Activated naive CD4-positive, alpha-beta T cell treated with anti-CD3 and anti-CD28 coated beads for 36 hours (primary cell): ENCODE measurements around the gene MYOM3. TPM values are rescaled to one million over a fixed set of nuclear protein-coding genes. Genes with fewer than 3 reads are reported as not detected.
"Not testable (repeated sequence)": the region's sequence is repeated elsewhere in the genome, so short reads cannot be mapped to it uniquely, and the experiment has no call there.

Experiments used
- CTCF ChIA-PET: fragments of 350-600 bp; sonication (Branson Sonifier 250); formaldehyde crosslinking; loops from one replicate; lab custom pipeline; 2021; ENCODE audit warnings: antibody characterized with exemption; lab: Charles Lee
- DNase-seq: peaks from one replicate; pipeline ENCODE4 v3.0.0-alpha.2; 2020
- H3K27ac Mint-ChIP-seq: one replicate; pipeline ENCODE4 v1.8.0; 2021; ENCODE audit warnings: mild to moderate bottlenecking, mixed read lengths
- H3K27me3 Mint-ChIP-seq: one replicate; pipeline ENCODE4 v1.8.0; 2021; ENCODE audit warnings: low read depth, mixed read lengths
- H3K36me3 Mint-ChIP-seq: one replicate; pipeline ENCODE4 v1.8.0; 2021; ENCODE audit warnings: low read depth, mixed read lengths
- H3K4me1 Mint-ChIP-seq: one replicate; pipeline ENCODE4 v1.8.0; 2021; ENCODE audit warnings: low read depth, mixed read lengths
- H3K4me3 Mint-ChIP-seq: one replicate; pipeline ENCODE4 v1.8.0; 2021; ENCODE audit warnings: mild to moderate bottlenecking, moderate library complexity, mixed read lengths
- H3K9me3 Mint-ChIP-seq: one replicate; pipeline ENCODE4 v1.8.0; 2021; ENCODE audit warnings: mixed read lengths
- intact Hi-C: fragments of 100-400 bp; cut with micrococcal nuclease; formaldehyde crosslinking; loops from one replicate; pipeline ENCODE4 v1.15.1; 2023
- total RNA-seq, 2 experiments: library from RNA; stranded (reverse); gene quantifications; one replicate each; pipeline ENCODE4 v1.2.3, GENCODE V29; 2021

Gene MYOM3
- total RNA-seq, 2 experiments from 2014 or later: not detected

DNA sequence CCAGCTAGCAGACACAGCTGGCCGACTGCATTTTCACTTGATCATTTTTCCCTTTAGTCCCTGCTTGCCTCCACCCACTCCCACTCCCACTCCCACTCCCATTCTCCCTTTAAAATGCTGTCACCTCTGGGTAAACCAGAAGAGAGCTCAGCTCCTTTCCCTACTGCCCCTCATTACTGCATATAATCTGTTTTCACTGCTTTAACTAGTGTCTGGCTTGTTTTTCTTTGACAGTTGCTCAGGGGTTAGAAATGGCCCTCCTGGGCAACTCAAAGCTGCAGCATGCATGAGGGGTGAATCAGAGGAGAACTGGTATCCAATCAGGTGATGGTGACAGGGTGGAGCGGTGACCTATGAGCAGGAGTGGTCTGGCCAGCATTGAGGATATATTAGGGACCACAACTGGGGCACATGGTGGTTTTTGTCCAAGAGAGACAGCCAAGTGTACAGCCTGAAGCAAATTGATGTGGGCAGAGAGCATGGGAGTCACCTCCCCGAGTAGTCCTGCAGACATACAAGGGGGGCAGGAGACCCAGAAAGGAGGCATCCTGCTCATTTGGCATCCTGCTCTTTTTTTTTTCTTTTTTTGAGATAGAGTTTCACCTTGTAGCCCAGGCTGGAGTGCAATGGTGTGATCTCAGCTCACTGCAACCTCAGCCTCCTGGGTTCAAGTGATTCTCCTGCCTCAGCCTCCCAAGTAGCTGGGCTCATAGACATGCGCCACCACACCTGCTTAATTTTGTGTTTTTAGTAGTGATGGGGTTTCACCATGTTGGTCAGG lies 89.2 kb downstream of the MYOM3 start:
- no peak overlapping the region for H3K4me3 Mint-ChIP-seq
- no peak overlapping the region for H3K27ac Mint-ChIP-seq
- CTCF ChIA-PET: interaction anchor here (0.6 to 0.7 kb wide), 3 partner anchors 28 to 732 kb away, joined by 3 read pairs; no protein-coding TSS in a partner anchor
- H3K9me3 Mint-ChIP-seq: no peaks in the 10 kb centered on the region
- H3K27me3 Mint-ChIP-seq: no peaks in the 10 kb centered on the region
- no peaks in the 10 kb centered on the region for H3K4me1 Mint-ChIP-seq
- no peaks in the 10 kb centered on the region for H3K36me3 Mint-ChIP-seq
- intact Hi-C loops: no loop called here
- no peak for DNase-seq

DNA sequence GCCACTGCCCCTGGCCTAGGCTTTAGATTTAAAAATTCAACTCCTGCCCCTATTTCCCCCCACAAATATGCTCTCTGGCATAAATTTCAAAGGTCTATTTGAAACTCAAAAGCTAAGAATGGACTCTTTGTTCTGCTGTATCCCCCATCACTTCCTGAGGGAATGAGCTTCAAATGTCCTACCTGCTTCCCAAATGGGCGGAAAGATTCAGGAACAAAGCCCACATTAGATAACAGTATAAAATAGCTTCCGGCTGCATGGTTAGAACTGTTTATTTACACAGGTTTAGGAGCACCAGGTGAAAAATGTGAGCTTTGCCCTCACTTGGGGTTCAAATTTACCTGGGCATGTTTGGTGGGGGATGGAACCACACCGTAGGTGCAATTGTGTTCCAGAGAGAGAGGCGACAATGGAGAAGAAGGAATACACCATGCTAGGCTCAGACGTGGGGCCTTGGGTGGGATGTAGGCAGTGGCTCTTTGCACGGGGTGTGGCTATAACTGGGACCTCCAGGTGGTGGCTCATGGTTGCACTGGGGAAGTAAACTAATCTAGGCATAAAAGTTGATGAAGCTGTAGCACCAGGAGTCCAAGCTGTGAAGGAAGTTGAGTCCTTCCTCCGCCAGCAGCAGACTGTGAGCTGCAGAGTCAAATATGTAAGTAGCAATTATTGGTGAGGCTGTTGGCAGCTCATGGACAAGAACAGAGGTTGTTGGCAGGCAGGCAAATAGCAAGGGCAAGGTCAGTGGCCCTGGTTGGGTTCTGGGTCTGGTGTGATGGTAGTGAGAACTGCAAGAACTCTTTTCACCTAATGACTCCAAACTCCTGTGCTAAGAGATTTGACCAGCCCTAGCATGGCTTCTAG lies 90.3 kb downstream of the MYOM3 start:
- H3K9me3 Mint-ChIP-seq: no peaks in the 10 kb centered on the region

DNA sequence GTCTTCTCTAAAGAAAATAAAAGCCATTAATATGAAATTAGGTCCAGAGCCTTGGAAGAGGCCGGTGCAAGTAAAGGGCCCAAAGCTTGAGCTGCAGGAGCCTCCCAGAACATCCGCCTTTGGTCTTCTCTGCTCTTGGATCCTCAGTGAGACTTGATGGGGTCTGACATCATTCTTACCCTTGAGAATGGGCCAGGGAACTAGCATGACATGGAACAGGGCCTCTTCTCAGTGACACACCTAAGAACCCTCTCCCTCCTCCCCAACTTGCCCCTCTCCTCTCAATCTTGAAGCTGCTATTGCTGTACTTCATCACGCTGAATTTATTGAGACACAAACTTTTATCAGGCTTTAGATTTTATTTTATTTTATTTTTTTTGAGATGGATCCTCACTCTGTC lies 91.5 kb downstream of the MYOM3 start:
- no peak overlapping the region for H3K27ac Mint-ChIP-seq
- no peak overlapping the region for H3K4me3 Mint-ChIP-seq
- H3K4me1 Mint-ChIP-seq: no peaks in the 10 kb centered on the region
- H3K36me3 Mint-ChIP-seq: no peaks in the 10 kb centered on the region
- CTCF ChIA-PET: interaction anchor here (0.6 kb wide), 1 partner anchor 179 kb away, joined by 3 read pairs; no protein-coding TSS in a partner anchor
- DNase-seq: no peak
- H3K9me3 Mint-ChIP-seq: no peaks in the 10 kb centered on the region
- H3K27me3 Mint-ChIP-seq: no peaks in the 10 kb centered on the region
- intact Hi-C loops: no loop called here

More for the DNA sequence above, 90.3 kb downstream of the MYOM3 start:
- DNase-seq: no peak
- CTCF ChIA-PET: interaction anchor here (0.6 to 0.7 kb wide), 4 partner anchors 18 to 734 kb away, joined by 3 read pairs; no protein-coding TSS in a partner anchor
- intact Hi-C loops: no loop called here
- Mint-ChIP-seq H3K4me1 (no peaks in the 10 kb centered on the region), H3K36me3 (no peaks in the 10 kb centered on the region), H3K27me3 (no peaks in the 10 kb centered on the region), H3K4me3 (no peak overlapping the region), H3K27ac (no peak overlapping the region)

DNA sequence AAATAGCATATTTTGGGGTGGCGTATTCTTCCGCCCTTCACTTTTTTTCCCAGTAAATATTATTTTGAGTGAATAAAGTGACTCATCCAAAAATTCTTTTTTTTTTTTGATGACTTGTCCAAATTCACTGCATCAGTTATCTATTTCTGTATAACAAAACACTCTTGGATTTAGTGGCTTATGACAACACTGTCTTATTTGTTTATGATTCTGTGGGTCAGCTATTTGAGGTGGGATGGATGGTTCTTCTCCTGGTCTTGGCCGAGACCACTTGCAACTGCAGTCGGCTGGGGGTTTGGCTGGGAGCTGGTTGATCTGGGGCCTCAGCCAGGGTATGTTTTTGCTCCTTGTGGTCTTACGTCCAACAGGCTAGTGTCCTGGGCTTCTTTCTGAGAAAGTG lies 91.9 kb downstream of the MYOM3 start:
- no peaks in the 10 kb centered on the region for H3K4me1 Mint-ChIP-seq
- H3K27ac Mint-ChIP-seq: no peak overlapping the region
- DNase-seq: no peak
- no peak overlapping the region for H3K4me3 Mint-ChIP-seq
- H3K27me3 Mint-ChIP-seq: no peaks in the 10 kb centered on the region
- no peaks in the 10 kb centered on the region for H3K9me3 Mint-ChIP-seq
- CTCF ChIA-PET: no interaction called here
- intact Hi-C loops: no loop called here
- no peaks in the 10 kb centered on the region for H3K36me3 Mint-ChIP-seq

DNA sequence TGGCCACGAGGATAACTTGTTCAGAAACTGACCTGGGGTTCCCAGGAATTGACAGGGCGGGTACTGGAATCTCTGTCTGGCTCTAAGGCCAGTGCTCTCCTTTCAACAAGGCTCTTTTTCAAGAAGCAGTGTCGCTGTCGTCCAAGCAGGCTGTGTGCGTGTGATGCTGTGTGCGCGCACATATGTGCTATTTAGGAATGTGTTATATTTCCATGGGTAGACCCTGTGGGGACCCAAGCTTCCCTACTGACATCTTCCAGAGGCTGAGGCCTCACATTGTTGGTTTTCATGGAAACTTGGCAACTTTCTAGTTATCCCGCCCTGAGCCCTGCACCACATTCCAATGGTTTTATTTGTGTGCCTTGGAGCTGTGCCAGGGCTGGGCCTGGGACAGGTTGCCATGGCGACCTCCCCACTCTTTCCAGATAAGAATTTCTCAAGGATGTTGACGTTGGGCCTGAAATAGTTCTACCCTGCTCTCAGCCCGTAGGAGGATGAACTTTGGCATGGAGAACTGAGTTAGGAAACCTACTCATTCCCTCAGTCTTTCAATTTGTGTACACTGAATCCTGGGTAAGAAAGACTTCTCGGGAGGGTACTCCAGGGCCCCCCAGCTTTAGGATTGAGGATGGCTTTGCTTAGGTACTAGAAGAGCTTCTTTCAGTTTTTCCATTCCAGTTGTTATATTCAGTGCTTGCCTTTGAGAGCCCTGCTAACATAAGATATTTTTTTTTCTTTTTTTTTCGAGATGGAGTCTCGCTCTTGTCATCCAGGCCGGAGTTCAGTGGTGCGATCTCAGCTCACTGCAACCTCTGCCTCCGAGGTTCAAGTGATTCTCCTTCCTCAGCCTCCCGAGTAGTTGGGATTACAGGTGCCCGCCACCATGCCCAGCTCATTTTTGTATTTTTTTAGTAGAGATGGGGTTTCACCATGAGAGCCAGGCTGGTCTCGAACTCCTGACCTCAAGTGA lies 93.0 kb downstream of the MYOM3 start:
- no peaks in the 10 kb centered on the region for H3K9me3 Mint-ChIP-seq
- no peak overlapping the region for H3K4me3 Mint-ChIP-seq
- H3K27ac Mint-ChIP-seq: no peak overlapping the region
- CTCF ChIA-PET: interaction anchor here (0.5 to 0.6 kb wide), 2 partner anchors 51 to 113 kb away, joined by 3 read pairs; no protein-coding TSS in a partner anchor
- H3K4me1 Mint-ChIP-seq: no peaks in the 10 kb centered on the region
- H3K27me3 Mint-ChIP-seq: peaks cover 2% of the 10 kb centered on the region
- DNase-seq: no peak
- intact Hi-C loops: no loop called here
- H3K36me3 Mint-ChIP-seq: no peaks in the 10 kb centered on the region

DNA sequence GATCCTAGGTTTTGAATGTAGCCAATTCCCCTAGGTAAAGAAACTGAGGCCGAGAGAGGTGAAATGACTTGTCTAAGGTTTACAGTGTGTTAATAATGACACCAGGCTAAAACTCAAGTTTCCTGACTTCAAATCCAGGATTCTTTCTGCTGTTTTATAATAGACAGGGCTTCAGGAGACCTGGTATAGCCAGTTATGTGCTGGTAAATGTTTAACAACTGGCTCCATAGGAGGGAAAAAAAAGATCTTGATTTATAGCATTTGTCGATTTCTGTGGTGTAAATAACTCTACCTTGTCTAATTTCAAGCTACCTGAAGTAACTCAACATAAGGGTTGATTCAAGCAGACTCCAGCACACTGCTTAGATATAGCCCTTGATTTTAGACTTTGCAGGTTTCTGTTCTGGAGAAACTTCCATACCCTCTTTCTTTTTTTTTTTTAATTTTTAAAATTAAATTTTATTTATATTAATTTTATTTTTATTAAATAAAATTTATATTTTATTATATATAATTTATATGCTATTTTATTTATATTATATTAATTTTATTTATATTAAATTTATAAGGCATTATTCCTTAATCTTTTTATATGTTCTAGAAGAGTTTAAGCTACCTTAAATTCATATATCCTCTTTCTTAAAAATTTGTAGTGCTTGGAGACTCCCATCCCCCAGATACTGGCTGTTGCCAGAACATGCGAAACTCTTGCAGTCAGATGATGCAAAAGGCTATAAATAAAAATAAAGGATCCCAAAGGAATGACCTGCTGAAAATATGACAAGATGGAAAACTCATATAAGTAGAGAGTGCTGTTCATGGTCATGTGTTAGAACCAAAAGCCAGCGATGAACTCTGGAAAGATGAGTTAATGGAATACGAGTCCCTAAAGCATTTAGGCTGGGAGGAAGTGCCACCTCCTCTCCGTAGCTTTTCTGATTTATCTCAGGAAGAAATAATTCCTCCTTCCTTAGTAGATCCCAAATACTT lies 96.4 kb downstream of the MYOM3 start:
- Mint-ChIP-seq H3K27me3 (peaks cover 2% of the 10 kb centered on the region), H3K4me3 (no peak overlapping the region), H3K27ac (no peak overlapping the region), H3K9me3 (no peaks in the 10 kb centered on the region), H3K36me3 (no peaks in the 10 kb centered on the region), H3K4me1 (no peaks in the 10 kb centered on the region)
- CTCF ChIA-PET: no interaction called here
- DNase-seq: no peak
- intact Hi-C loops: no loop called here

DNA sequence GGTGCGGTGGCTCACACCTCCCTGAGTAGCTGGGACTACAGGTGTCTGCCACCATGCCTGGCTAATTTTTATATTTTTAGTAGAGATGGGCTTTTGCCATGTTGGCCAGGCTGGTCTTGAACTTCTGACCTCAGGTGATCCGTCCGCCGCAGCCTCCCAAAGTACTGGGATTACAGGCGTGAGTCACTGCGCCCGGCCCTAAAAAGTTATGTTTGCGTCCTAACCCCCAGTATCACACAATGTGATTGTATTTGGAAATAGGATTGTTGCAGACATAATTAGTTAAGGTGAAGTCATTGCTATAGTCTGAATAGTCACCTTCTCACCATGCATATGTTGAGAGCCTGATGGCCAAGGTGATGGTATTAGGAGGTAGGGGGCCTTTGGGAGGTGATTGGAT lies 99.1 kb downstream of the MYOM3 start:
- H3K36me3 Mint-ChIP-seq, H3K4me3 Mint-ChIP-seq, H3K4me1 Mint-ChIP-seq, intact Hi-C loops, CTCF ChIA-PET, H3K27ac Mint-ChIP-seq, H3K27me3 Mint-ChIP-seq, DNase-seq, H3K9me3 Mint-ChIP-seq: not testable (repeated sequence)

DNA sequence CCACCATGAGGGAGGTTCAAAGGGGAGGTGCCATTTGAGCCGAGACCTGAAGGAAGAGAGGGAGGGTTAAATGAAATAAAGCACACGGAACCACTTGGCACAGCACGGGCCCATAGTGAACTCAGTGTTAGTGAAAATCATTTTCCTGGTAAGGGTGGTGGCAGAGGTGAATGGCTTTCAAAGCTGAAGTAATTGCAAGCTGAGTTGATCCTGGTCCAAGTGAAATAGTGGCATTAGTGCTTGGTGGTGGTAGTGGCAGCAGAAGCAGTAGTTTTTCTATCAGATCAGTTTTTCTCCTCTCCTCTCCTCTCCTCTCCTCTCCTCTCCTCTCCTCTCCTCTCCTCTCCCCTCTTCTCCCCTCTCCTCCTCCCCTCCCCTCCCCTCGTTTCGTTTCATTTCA lies 101.3 kb downstream of the MYOM3 start:
- DNase-seq: no peak
- Mint-ChIP-seq H3K27ac (no peak overlapping the region), H3K27me3 (peaks cover 5% of the 10 kb centered on the region), H3K4me1 (no peaks in the 10 kb centered on the region), H3K4me3 (no peak overlapping the region), H3K36me3 (no peaks in the 10 kb centered on the region), H3K9me3 (no peaks in the 10 kb centered on the region)
- intact Hi-C loops: no loop called here
- CTCF ChIA-PET: no interaction called here

DNA sequence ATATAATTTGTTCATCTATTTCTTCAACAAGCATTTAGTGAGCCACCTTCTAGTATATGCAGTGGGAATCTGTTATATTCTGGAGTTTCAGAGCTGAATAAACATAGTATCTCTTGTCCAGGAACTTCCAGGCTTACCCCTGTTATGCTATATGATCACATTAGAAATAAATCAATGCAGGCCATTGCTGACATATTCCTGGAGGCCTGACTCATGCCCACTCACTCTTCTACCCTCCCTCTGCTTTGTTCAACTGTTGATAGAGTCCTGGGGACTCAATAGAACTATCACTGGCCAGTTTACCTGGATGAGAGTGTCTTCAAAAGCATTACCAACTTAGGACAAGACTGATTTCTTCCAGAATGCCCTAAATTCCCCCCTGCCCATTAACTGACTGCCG lies 102.5 kb downstream of the MYOM3 start:
- H3K27ac Mint-ChIP-seq: no peak overlapping the region
- no peak overlapping the region for H3K4me3 Mint-ChIP-seq
- no peak for DNase-seq
- CTCF ChIA-PET: no interaction called here
- H3K27me3 Mint-ChIP-seq: peaks cover 3% of the 10 kb centered on the region
- intact Hi-C loops: no loop called here
- no peaks in the 10 kb centered on the region for H3K9me3 Mint-ChIP-seq
- no peaks in the 10 kb centered on the region for H3K36me3 Mint-ChIP-seq
- H3K4me1 Mint-ChIP-seq: no peaks in the 10 kb centered on the region

DNA sequence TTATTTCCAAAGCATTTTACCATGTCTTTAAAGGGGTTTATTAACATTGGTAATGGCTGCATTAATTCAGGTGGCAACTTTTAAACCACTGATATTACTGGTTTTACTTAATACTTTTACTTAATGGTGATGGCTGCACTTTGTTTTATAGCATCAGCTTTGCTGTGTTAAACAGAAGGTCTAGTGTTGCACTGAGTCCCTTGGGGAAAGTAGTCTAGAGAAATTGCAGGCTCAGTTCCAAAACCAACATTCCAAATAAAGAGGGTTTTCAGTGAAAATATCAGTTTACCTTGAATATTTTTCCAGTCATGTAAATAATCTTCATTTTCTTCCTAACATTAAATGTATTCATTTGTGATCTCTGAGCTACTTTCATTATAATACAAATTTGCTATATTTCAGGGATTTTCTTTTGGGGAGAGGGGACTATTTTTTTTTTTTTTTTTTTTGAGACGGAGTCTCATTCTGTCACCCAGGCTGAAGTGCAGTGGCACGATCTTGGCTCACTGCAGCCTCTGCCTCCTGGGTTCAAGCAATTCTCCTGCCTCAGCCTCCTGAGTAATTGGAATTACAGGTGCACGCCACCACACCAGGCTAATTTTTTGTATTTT lies 103.3 kb downstream of the MYOM3 start:
- CTCF ChIA-PET, H3K27me3 Mint-ChIP-seq, H3K4me3 Mint-ChIP-seq, H3K9me3 Mint-ChIP-seq, H3K36me3 Mint-ChIP-seq, DNase-seq, H3K27ac Mint-ChIP-seq, H3K4me1 Mint-ChIP-seq, intact Hi-C loops: not testable (repeated sequence)

DNA sequence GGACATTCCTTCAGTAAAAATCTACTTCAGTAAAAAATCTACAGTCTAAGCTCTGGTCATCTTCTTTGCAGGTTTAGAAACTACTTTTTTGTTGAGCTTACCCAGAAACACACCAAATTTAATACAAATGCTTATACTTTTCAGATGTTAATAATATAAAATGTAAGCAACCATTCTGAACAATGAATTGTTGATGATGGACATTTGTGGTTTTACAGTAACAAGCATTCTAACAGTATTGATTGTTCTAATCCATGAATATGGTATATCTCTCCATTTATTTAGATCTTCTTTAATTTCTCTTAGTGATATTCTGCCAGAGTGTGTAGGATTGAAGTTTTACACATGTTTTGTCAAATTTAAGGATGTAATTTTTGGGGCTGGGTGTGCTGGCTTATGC lies 104.9 kb downstream of the MYOM3 start:
- no peak overlapping the region for H3K4me3 Mint-ChIP-seq
- DNase-seq: no peak
- H3K4me1 Mint-ChIP-seq: no peaks in the 10 kb centered on the region
- no peaks in the 10 kb centered on the region for H3K36me3 Mint-ChIP-seq
- H3K27ac Mint-ChIP-seq: no peak overlapping the region
- H3K27me3 Mint-ChIP-seq: peaks cover 3% of the 10 kb centered on the region
- no peaks in the 10 kb centered on the region for H3K9me3 Mint-ChIP-seq
- intact Hi-C loops: no loop called here
- CTCF ChIA-PET: interaction anchor here (0.6 kb wide), 1 partner anchor 748 kb away, joined by 4 read pairs; no protein-coding TSS in a partner anchor
